GM23338 (cell line): ENCODE measurements around the gene ACYP1. TPM values are rescaled to one million over a fixed set of nuclear protein-coding genes. Genes with fewer than 3 reads are reported as not detected.

Experiments
- ATAC-seq: fragments of 200-7000 bp; cut with Tn5 transposase; 3 replicates; pipeline ENCODE4 v1.9.1; 2020
- DNase-seq: peaks from one replicate; pipeline ENCODE4 v3.0.0-alpha.2; 2015; ENCODE audit warnings: low spot score
- H2AFZ ChIP-seq: fragments of 200-600 bp; sonication (generic); 2 replicates; pipeline ENCODE4 v1.8.0; 2016; ENCODE audit warnings: antibody characterized with exemption, mild to moderate bottlenecking, moderate library complexity
- H3F3A ChIP-seq: fragments of 200-600 bp; sonication (generic); replicated peaks from 2 replicates; pipeline ENCODE4 v1.8.0; 2017; ENCODE audit warnings: antibody characterized with exemption, mixed run types, low read depth
- H3K27ac ChIP-seq: fragments of 200-600 bp; sonication (generic); 2 replicates; pipeline ENCODE4 v1.6.1; 2016; ENCODE audit warnings: low read depth
- H3K27me3 ChIP-seq: fragments of 200-600 bp; sonication (generic); 2 replicates; pipeline ENCODE4 v1.8.0; 2016; ENCODE audit warnings: mild to moderate bottlenecking, mixed run types, moderate library complexity; ENCODE audit not compliant: insufficient read depth
- H3K36me3 ChIP-seq: fragments of 200-600 bp; sonication (generic); 2 replicates; pipeline ENCODE4 v1.8.0; 2016; ENCODE audit warnings: mild to moderate bottlenecking; ENCODE audit not compliant: insufficient read depth
- H3K4me1 ChIP-seq: fragments of 200-600 bp; sonication (generic); 2 replicates; pipeline ENCODE4 v1.8.0; 2016; ENCODE audit warnings: mild to moderate bottlenecking, moderate library complexity; ENCODE audit not compliant: insufficient read depth
- H3K4me2 ChIP-seq: fragments of 200-600 bp; sonication (generic); 2 replicates; pipeline ENCODE4 v1.7.1; 2017; ENCODE audit warnings: mixed run types
- H3K4me3 ChIP-seq: fragments of 200-600 bp; sonication (generic); 2 replicates; pipeline ENCODE4 v1.6.1; 2016; ENCODE audit warnings: mixed run types
- H3K79me2 ChIP-seq: fragments of 200-600 bp; sonication (generic); replicated peaks from 2 replicates; pipeline ENCODE4 v1.8.0; 2017; ENCODE audit warnings: mild to moderate bottlenecking; ENCODE audit not compliant: insufficient read depth
- H3K9me2 ChIP-seq: fragments of 200-600 bp; sonication (generic); 2 replicates; pipeline ENCODE4 v1.8.0; 2017; ENCODE audit not compliant: insufficient read depth
- H4K20me1 ChIP-seq: fragments of 200-600 bp; sonication (generic); replicated peaks from 2 replicates; pipeline ENCODE4 v1.8.0; 2017; ENCODE audit warnings: mild to moderate bottlenecking; ENCODE audit not compliant: insufficient read depth
- H3K27ac Mint-ChIP-seq: 2 replicates; pipeline ENCODE4 v1.8.0; 2020; ENCODE audit warnings: inconsistent platforms, mild to moderate bottlenecking, moderate library complexity, mixed read lengths
- H3K27me3 Mint-ChIP-seq: 3 replicates; pipeline ENCODE4 v1.8.0; 2022; ENCODE audit warnings: low read depth, mild to moderate bottlenecking, moderate library complexity, mixed read lengths, inconsistent platforms; ENCODE audit not compliant: insufficient read depth, poor library complexity
- H3K36me3 Mint-ChIP-seq: 3 replicates; pipeline ENCODE4 v1.8.0; 2021; ENCODE audit warnings: low read depth, mild to moderate bottlenecking, inconsistent platforms, moderate library complexity, mixed read lengths
- H3K4me1 Mint-ChIP-seq: 3 replicates; pipeline ENCODE4 v1.8.0; 2020; ENCODE audit warnings: mild to moderate bottlenecking, inconsistent platforms, mixed read lengths
- H3K4me3 Mint-ChIP-seq: 3 replicates; pipeline ENCODE4 v1.8.0; 2021; ENCODE audit warnings: moderate library complexity, mild to moderate bottlenecking, inconsistent platforms, mixed read lengths
- H3K9me3 Mint-ChIP-seq: 3 replicates; pipeline ENCODE4 v1.8.0; 2020; ENCODE audit warnings: moderate library complexity, mild to moderate bottlenecking, inconsistent platforms, mixed read lengths
- CREB1 ChIP-seq: fragments of 250-450 bp; sonication (Bioruptor Pico); IDR thresholded peaks from 2 replicates; pipeline ENCODE4 v1.5.0; 2020; ENCODE audit warnings: low read depth, mild to moderate bottlenecking, moderate library complexity
- EZH2 ChIP-seq: fragments of 200-600 bp; sonication (generic); IDR thresholded peaks from one replicate; pipeline ENCODE4 v1.8.0; 2017; ENCODE audit warnings: antibody characterized with exemption, mild to moderate bottlenecking, low read depth; ENCODE audit not compliant: unreplicated experiment
- NANOG ChIP-seq: IDR thresholded peaks from 2 replicates; pipeline ENCODE4 v1.6.1; 2016; ENCODE audit warnings: antibody characterized with exemption, borderline replicate concordance
- POLR2AphosphoS5 ChIP-seq: IDR thresholded peaks from 2 replicates; pipeline ENCODE4 v1.6.1; 2016; ENCODE audit warnings: antibody characterized with exemption, low read depth
- STAT1 ChIP-seq: IDR thresholded peaks from one replicate; pipeline ENCODE4 v1.6.1; 2016; ENCODE audit warnings: antibody characterized with exemption; ENCODE audit not compliant: unreplicated experiment
- ZNF114 ChIP-seq: fragments of 250-450 bp; sonication (Bioruptor Pico); IDR thresholded peaks from 2 replicates; pipeline ENCODE4 v1.5.0; 2020; ENCODE audit warnings: mild to moderate bottlenecking, moderate library complexity
- ZNF331 ChIP-seq: fragments of 250-450 bp; sonication (Bioruptor Pico); IDR thresholded peaks from 2 replicates; pipeline ENCODE4 v1.5.0; 2020; ENCODE audit warnings: low read depth, mild to moderate bottlenecking, moderate library complexity
- polyA plus RNA-seq: library from polyadenylated mRNA; unstranded; fragments of >200 nt; fragmentation: Nextera tagmentation; extraction: Ambion mirVana; gene quantifications from 2 replicates; pipeline ENCODE4 v1.2.1, GENCODE V29; 2016
- total RNA-seq: library from RNA; depleted of rRNA; stranded (reverse); fragments of >200 nt; shearing (Covaris generic); gene quantifications from 2 replicates; pipeline ENCODE4 v1.2.3, GENCODE V29; 2014
- TF ChIP-seq, protein P1 (sequence below): IDR thresholded peaks from 2 replicates; pipeline ENCODE4 v1.6.1; 2016; ENCODE audit warnings: antibody characterized with exemption
- TF ChIP-seq, protein P2 (sequence below): fragments of 250-450 bp; sonication (Bioruptor Pico); IDR thresholded peaks from 2 replicates; pipeline ENCODE4 v1.5.0; 2020; ENCODE audit warnings: mild to moderate bottlenecking, moderate library complexity

ACYP1 gene
- total and polyA plus RNA-seq, 2 experiments from 2014 or later, result 18.4 to 104 TPM

DNA sequence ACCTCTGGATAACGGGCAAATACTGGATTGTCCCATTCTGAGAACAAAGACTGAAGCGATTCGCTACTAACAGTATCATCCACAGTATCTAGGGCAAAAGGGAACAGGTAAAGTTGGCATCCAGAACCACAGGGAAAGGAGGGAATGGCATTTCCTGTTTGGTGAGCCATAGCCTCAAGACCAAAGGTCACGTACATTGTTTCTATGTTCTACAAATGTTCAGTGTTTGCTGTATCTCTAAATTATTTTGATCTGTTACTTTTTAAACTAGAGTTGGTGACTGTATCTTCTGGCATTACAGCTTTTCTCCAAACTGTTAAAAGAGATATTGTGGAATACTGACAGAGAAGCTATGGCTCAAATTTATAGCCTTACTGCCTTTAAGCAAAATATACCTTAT lies 22.2 kb downstream of the ACYP1 start:
- TF ChIP-seq ZNF331, result no peak
- no peak for TF ChIP-seq NANOG
- TF ChIP-seq CREB1 (CRISPR knock-in tag), result no peak
- no peak for TF ChIP-seq EZH2
- TF ChIP-seq, protein P1, sequence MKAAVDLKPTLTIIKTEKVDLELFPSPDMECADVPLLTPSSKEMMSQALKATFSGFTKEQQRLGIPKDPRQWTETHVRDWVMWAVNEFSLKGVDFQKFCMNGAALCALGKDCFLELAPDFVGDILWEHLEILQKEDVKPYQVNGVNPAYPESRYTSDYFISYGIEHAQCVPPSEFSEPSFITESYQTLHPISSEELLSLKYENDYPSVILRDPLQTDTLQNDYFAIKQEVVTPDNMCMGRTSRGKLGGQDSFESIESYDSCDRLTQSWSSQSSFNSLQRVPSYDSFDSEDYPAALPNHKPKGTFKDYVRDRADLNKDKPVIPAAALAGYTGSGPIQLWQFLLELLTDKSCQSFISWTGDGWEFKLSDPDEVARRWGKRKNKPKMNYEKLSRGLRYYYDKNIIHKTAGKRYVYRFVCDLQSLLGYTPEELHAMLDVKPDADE, result no peak
- no peak for TF ChIP-seq STAT1
- no peak for TF ChIP-seq ZNF114 (CRISPR knock-in tag)
- TF ChIP-seq, protein P2, sequence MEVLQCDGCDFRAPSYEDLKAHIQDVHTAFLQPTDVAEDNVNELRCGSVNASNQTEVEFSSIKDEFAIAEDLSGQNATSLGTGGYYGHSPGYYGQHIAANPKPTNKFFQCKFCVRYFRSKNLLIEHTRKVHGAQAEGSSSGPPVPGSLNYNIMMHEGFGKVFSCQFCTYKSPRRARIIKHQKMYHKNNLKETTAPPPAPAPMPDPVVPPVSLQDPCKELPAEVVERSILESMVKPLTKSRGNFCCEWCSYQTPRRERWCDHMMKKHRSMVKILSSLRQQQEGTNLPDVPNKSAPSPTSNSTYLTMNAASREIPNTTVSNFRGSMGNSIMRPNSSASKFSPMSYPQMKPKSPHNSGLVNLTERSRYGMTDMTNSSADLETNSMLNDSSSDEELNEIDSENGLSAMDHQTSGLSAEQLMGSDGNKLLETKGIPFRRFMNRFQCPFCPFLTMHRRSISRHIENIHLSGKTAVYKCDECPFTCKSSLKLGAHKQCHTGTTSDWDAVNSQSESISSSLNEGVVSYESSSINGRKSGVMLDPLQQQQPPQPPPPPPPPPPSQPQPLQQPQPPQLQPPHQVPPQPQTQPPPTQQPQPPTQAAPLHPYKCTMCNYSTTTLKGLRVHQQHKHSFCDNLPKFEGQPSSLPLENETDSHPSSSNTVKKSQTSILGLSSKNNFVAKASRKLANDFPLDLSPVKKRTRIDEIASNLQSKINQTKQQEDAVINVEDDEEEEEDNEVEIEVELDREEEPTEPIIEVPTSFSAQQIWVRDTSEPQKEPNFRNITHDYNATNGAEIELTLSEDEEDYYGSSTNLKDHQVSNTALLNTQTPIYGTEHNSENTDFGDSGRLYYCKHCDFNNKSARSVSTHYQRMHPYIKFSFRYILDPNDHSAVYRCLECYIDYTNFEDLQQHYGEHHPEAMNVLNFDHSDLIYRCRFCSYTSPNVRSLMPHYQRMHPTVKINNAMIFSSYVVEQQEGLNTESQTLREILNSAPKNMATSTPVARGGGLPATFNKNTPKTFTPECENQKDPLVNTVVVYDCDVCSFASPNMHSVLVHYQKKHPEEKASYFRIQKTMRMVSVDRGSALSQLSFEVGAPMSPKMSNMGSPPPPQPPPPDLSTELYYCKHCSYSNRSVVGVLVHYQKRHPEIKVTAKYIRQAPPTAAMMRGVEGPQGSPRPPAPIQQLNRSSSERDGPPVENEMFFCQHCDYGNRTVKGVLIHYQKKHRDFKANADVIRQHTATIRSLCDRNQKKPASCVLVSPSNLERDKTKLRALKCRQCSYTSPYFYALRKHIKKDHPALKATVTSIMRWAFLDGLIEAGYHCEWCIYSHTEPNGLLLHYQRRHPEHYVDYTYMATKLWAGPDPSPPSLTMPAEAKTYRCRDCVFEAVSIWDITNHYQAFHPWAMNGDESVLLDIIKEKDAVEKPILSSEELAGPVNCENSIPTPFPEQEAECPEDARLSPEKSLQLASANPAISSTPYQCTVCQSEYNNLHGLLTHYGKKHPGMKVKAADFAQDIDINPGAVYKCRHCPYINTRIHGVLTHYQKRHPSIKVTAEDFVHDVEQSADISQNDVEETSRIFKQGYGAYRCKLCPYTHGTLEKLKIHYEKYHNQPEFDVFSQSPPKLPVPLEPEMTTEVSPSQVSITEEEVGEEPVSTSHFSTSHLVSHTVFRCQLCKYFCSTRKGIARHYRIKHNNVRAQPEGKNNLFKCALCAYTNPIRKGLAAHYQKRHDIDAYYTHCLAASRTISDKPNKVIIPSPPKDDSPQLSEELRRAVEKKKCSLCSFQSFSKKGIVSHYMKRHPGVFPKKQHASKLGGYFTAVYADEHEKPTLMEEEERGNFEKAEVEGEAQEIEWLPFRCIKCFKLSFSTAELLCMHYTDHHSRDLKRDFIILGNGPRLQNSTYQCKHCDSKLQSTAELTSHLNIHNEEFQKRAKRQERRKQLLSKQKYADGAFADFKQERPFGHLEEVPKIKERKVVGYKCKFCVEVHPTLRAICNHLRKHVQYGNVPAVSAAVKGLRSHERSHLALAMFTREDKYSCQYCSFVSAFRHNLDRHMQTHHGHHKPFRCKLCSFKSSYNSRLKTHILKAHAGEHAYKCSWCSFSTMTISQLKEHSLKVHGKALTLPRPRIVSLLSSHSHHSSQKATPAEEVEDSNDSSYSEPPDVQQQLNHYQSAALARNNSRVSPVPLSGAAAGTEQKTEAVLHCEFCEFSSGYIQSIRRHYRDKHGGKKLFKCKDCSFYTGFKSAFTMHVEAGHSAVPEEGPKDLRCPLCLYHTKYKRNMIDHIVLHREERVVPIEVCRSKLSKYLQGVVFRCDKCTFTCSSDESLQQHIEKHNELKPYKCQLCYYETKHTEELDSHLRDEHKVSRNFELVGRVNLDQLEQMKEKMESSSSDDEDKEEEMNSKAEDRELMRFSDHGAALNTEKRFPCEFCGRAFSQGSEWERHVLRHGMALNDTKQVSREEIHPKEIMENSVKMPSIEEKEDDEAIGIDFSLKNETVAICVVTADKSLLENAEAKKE (CRISPR knock-in tag), result no peak
- no peak for TF ChIP-seq POLR2AphosphoS5
- Mint-ChIP-seq H3K27ac (no peak overlapping the region), H3K36me3 (peaks cover 8% of the 10 kb centered on the region; the same call in 2 of the 3 replicates), H3K4me3 (no peak overlapping the region), H3K27me3 (no peaks in the 10 kb centered on the region), H3K9me3 (no peaks in the 10 kb centered on the region), H3K4me1 (no peaks in the 10 kb centered on the region)
- H3F3A ChIP-seq, result no peaks in the 10 kb centered on the region
- 0 out of 2 replicates have a peak, but pooled peaks cover 6% of the 10 kb centered on the region for H3K79me2 ChIP-seq
- DNase-seq (no peak), ATAC-seq (no peak)
- H3K9me2 ChIP-seq, result no peaks in the 10 kb centered on the region
- H3K27ac ChIP-seq, result no peak overlapping the region
- H3K4me2 ChIP-seq, result no peak overlapping the region
- no peak overlapping the region for H2AFZ ChIP-seq
- H3K27me3 ChIP-seq, result no peaks in the 10 kb centered on the region
- 0 out of 2 replicates have a peak, but pooled peaks cover 6% of the 10 kb centered on the region for H4K20me1 ChIP-seq
- H3K4me3 ChIP-seq, result no peak overlapping the region
- no peaks in the 10 kb centered on the region for H3K4me1 ChIP-seq
- H3K36me3 ChIP-seq, result no peaks in the 10 kb centered on the region; the same call in 1 of the 2 replicates
